Thyroid gland (tissue), 4 donors: ENCODE measurements around the gene SPC25.

Experiments used
- POLR2A ChIP-seq, 2 donors: fragments of 450-650 bp; IDR thresholded peaks; one replicate each; pipeline ENCODE4 v1.6.1; 2017; ENCODE audit warnings: antibody characterized with exemption in 2 of 2, mild to moderate bottlenecking in 2 of 2, moderate library complexity in 1 of 2
- TF ChIP-seq, protein P1 (sequence below), 6 experiments: fragments of 200-600 bp in 3 of 6; fragments of 450-650 bp in 3 of 6; sonication (generic) in 3 of 6; IDR thresholded peaks; one replicate each; pipeline ENCODE4 v1.5.1; 2016 to 2019; ENCODE audit warnings: antibody characterized with exemption in 6 of 6, mild to moderate bottlenecking in 2 of 6, inconsistent platforms in 1 of 6, moderate library complexity in 1 of 6

DNA sequence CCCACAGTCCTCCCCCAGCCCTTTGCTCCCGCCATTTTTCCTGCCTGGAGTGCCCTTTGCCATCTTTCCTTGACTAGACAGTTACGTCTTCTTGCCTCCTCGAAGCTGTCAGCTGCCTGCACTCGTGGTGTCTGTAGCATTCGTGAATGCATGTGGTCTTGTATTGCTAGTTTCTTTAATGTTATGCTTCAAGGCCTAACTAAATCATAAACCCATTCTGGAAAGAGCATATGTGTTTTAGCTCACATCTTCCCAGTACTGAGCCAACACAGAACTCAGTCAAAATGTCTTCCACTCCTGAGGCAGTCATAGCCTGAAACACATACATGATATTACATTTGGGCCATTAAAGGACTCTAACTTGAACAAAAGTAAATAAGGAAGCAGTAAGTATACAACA lies 35.6 kb downstream of the SPC25 start:
- TF ChIP-seq, protein P1, sequence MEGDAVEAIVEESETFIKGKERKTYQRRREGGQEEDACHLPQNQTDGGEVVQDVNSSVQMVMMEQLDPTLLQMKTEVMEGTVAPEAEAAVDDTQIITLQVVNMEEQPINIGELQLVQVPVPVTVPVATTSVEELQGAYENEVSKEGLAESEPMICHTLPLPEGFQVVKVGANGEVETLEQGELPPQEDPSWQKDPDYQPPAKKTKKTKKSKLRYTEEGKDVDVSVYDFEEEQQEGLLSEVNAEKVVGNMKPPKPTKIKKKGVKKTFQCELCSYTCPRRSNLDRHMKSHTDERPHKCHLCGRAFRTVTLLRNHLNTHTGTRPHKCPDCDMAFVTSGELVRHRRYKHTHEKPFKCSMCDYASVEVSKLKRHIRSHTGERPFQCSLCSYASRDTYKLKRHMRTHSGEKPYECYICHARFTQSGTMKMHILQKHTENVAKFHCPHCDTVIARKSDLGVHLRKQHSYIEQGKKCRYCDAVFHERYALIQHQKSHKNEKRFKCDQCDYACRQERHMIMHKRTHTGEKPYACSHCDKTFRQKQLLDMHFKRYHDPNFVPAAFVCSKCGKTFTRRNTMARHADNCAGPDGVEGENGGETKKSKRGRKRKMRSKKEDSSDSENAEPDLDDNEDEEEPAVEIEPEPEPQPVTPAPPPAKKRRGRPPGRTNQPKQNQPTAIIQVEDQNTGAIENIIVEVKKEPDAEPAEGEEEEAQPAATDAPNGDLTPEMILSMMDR (IDR thresholded peaks at IDR 0.05) = no peak
- no peak for TF ChIP-seq POLR2A (IDR thresholded peaks at IDR 0.05)
